HepG2 (cell line): ENCODE data around the gene SNX27. TPM values are rescaled to one million over a fixed set of nuclear protein-coding genes. Genes with fewer than 3 reads are reported as not detected.

Experiments used
- ATAC-seq: fragments of 200-7000 bp; cut with Tn5 transposase; 3 replicates; pipeline ENCODE4 v1.9.1; 2020; ENCODE audit warnings: mild to moderate bottlenecking, moderate library complexity
- BruUV-seq: library from RNA; stranded (reverse); fragments of 400-500 nt; replicated peaks from 2 replicates; lab custom pipeline; 2021; lab: Mats Ljungman, UMichigan
- CTCF ChIA-PET: fragments of 300-600 bp; formaldehyde crosslinking; extraction: SDS; loops from one replicate; lab custom pipeline; 2021; ENCODE audit warnings: low total read pairs, inconsistent platforms, low intra/inter-chr PET ratio; lab: Yijun Ruan, JAX
- POLR2A ChIA-PET: fragments of 350-600 bp; sonication (Branson Sonifier 250); formaldehyde crosslinking; loops from one replicate; lab custom pipeline; 2020; ENCODE audit warnings: antibody characterized with exemption, inconsistent platforms; lab: Yijun Ruan, JAX
- DNase-seq: peaks from one replicate; pipeline ENCODE4 v3.0.0-alpha.2; 2015; ENCODE audit warnings: low spot score
- FAIRE-seq: peaks from 3 replicates; lab custom pipeline; 2011; peaks lifted over from hg19 to GRCh38; lab: Jason Lieb, UNC
- H2AFZ ChIP-seq: one replicate; pipeline ENCODE4 v1.6.1; 2011; ENCODE audit warnings: low read length, inconsistent platforms
- H3K27ac ChIP-seq: fragments of 300-600 bp; 3 replicates; pipeline ENCODE4 v1.8.0; 2011; ENCODE audit warnings: mixed run types, mild to moderate bottlenecking, mixed read lengths, low read length, inconsistent platforms; ENCODE audit not compliant: insufficient read depth; ENCODE audit errors: extremely low read length
- H3K27me3 ChIP-seq, 2 experiments: fragments of 200-600 bp in 1 of 2; 2 replicates in 1 of 2; 3 replicates in 1 of 2; pipeline versions ENCODE4 v1.6.0 to v1.8.0; 2011; ENCODE audit warnings: low read length in 2 of 2, mild to moderate bottlenecking in 2 of 2, moderate library complexity in 2 of 2, inconsistent platforms in 1 of 2; ENCODE audit not compliant: insufficient read depth in 2 of 2, control insufficient read depth in 1 of 2
- H3K36me3 ChIP-seq, 2 experiments: fragments of 200-600 bp in 1 of 2; replicated peaks in 1 of 2; 2 replicates in 1 of 2; 3 replicates in 1 of 2; pipeline versions ENCODE4 v1.5.1 to v1.8.0; 2011; ENCODE audit warnings: low read length in 2 of 2, inconsistent platforms in 1 of 2; ENCODE audit not compliant: insufficient read depth in 2 of 2, control insufficient read depth in 1 of 2
- H3K4me1 ChIP-seq: 2 replicates; pipeline ENCODE4 v1.5.1; 2012; ENCODE audit warnings: low read length, inconsistent platforms; ENCODE audit not compliant: insufficient read depth
- H3K4me2 ChIP-seq: 2 replicates; pipeline ENCODE4 v1.6.0; 2011; ENCODE audit warnings: low read depth, low read length, inconsistent platforms
- H3K4me3 ChIP-seq, 3 experiments: fragments of 200-600 bp in 1 of 3; sonication (generic), shearing (Covaris generic) in 1 of 3; replicated peaks in 1 of 3; 2 replicates each; pipeline ENCODE4 v1.5.1; 2011 to 2016; ENCODE audit warnings: low read length in 3 of 3, inconsistent platforms in 2 of 3, low read depth in 2 of 3, mild to moderate bottlenecking in 2 of 3, control low read depth in 1 of 3, mixed read lengths in 1 of 3; ENCODE audit not compliant: insufficient read depth in 1 of 3
- H3K79me2 ChIP-seq: one replicate; pipeline ENCODE4 v1.6.1; 2011; ENCODE audit warnings: low read length, inconsistent platforms; ENCODE audit not compliant: insufficient read depth
- H3K9ac ChIP-seq: 2 replicates; pipeline ENCODE4 v1.6.0; 2011; ENCODE audit warnings: mild to moderate bottlenecking, low read depth, low read length, inconsistent platforms; ENCODE audit not compliant: insufficient read depth
- H3K9me3 ChIP-seq: 2 replicates; pipeline ENCODE4 v1.5.1; 2012; ENCODE audit warnings: mild to moderate bottlenecking, low read length
- H4K20me1 ChIP-seq: 2 replicates; pipeline ENCODE4 v1.6.0; 2011; ENCODE audit warnings: inconsistent platforms, mild to moderate bottlenecking, low read length, moderate library complexity; ENCODE audit not compliant: insufficient read depth
- ATF7 ChIP-seq, 2 experiments: fragments of 450-650 bp in 1 of 2; sonication (generic) in 1 of 2; formaldehyde crosslinking in 1 of 2; IDR thresholded peaks; 2 replicates each; pipeline versions ENCODE4 v1.4.0 to v1.6.1; 2016 to 2020; ENCODE audit warnings: antibody characterized with exemption in 1 of 2, mild to moderate bottlenecking in 1 of 2, missing genetic modification reagents in 1 of 2
- CREB1 ChIP-seq, 2 experiments: fragments of 450-650 bp in 1 of 2; IDR thresholded peaks; 2 replicates each; pipeline ENCODE4 v1.6.1; 2016 to 2017; ENCODE audit warnings: control low read depth in 1 of 2, mild to moderate bottlenecking in 1 of 2, missing compliant biosample characterization in 1 of 2, missing genetic modification characterization in 1 of 2
- MTF2 ChIP-seq: sonication (generic); formaldehyde crosslinking; IDR thresholded peaks from 2 replicates; pipeline ENCODE4 v1.5.0; 2020; ENCODE audit warnings: missing genetic modification reagents, borderline replicate concordance
- MXI1 ChIP-seq: IDR thresholded peaks from 3 replicates; pipeline ENCODE4 v1.6.1; 2012; ENCODE audit warnings: low read depth, low read length, inconsistent platforms, borderline replicate concordance
- RBM22 ChIP-seq: fragments of 200-400 bp; formaldehyde crosslinking; optimal IDR thresholded peaks from 2 replicates; pipeline ENCODE3; 2017; ENCODE audit warnings: mild to moderate bottlenecking, low read length, moderate library complexity
- RFX1 ChIP-seq: fragments of 450-650 bp; IDR thresholded peaks from 2 replicates; pipeline ENCODE4 v1.6.1; 2017
- RFX3 ChIP-seq: IDR thresholded peaks from 2 replicates; pipeline ENCODE4 v1.6.1; 2016; ENCODE audit warnings: missing biosample characterization, missing genetic modification reagents
- ZNF383 ChIP-seq: sonication (generic); formaldehyde crosslinking; IDR thresholded peaks from 2 replicates; pipeline ENCODE4 v1.4.0; 2020; ENCODE audit warnings: missing genetic modification reagents, mild to moderate bottlenecking, borderline replicate concordance
- WGBS: methylation state at CpG from one replicate; pipeline ENCODE4 v1.1.6; 2017; ENCODE audit warnings: low lambda C conversion rate; 5-methylcytosine and 5-hydroxymethylcytosine counted together
- in situ Hi-C: cut with HindIII; loops from 2 replicates; pipeline ENCODE4 v1.10.0; 2017; ENCODE audit warnings: low pct_unique_long_range_greater_than_20kb; ENCODE audit not compliant: extremely low pct_ligation_motif_present
- intact Hi-C: fragments of 100-400 bp; cut with micrococcal nuclease; formaldehyde crosslinking; loops from one replicate; pipeline ENCODE4 v1.10.0; 2022; ENCODE audit not compliant: unreplicated experiment
- polyA plus RNA-seq, 8 experiments: library from polyadenylated mRNA; depleted of rRNA in 3 of 8; stranded (reverse) in 7 of 8; unstranded in 1 of 8; fragments of >200 nt; fragmentation: Illumina TruSeq in 4 of 8; extraction: Trizol in 4 of 8; gene quantifications; 2 replicates each; pipeline versions ENCODE4 v1.2.1 to v1.2.3, GENCODE V29; 2011 to 2016; ENCODE audit warnings: low read depth in 4 of 8, missing spikeins in 1 of 8, mixed read lengths in 1 of 8; ENCODE audit not compliant: insufficient read depth in 1 of 8
- total RNA-seq, 5 experiments: library from RNA; depleted of rRNA; stranded (reverse); fragments of >200 nt; fragmentation: Illumina TruSeq; extraction: Trizol; gene quantifications; 2 replicates each; pipeline ENCODE4 v1.2.3, GENCODE V29; 2016; ENCODE audit warnings: low read depth in 1 of 5

The SNX27 gene
- total and polyA plus RNA-seq, 2 of the 13 experiments (the other 11 are each of a cell fraction or from before 2014, with no cell fraction given) = 14.4 to 17.8 TPM

DNA sequence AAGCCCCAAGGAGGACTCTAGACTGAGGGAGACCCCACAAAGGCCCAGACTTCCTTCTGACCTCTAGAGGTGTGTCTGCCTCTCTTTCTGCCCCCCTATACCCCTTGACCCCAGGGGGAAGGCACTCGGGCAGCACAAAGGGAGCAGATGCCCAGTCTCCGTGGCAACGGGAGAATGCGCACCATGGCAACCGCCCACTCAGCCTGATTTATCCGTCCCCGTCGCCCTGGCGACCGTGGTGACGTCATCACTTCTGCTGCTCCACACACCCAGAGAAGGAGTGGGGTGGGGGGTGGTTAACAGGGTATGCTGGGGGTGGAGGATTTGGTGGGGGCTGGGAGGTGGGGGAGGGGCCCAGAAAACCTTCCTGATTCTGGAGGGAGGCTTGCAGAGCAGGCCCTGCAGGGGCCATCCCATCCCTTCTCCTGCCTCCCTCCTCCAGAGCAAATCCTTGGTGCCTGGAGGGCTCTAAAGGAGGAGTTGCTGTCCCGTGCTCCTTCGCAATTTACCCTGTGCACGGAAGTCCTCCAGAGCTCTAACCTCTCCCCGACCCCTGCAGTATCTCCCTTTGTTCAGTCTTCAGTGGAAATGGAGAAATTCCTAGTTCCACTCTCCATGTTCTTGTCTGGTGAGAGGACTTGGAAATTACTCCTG lies 98.5 kb downstream of the SNX27 start:
- H3K4me2 ChIP-seq = no peak overlapping the region
- BruUV-seq = no TSS peak
- no peak overlapping the region for H2AFZ ChIP-seq
- H3K27me3 ChIP-seq = peaks cover 0 to 5% of the 10 kb centered on the region in 2 experiments; a peak in 2 of 5 replicates
- H3K4me1 ChIP-seq = peaks cover 44% of the 10 kb centered on the region
- no peaks in the 10 kb centered on the region for H3K79me2 ChIP-seq
- TF ChIP-seq RFX3 (peak; percentile 53; the same call in 1 of the 2 replicates), ZNF383 (CRISPR knock-in tag) (no peak), MTF2 (CRISPR knock-in tag) (no peak), ATF7 (IDR thresholded peaks at IDR 0.05) (peak; percentile 96), ATF7 (CRISPR knock-in tag; IDR thresholded peaks at IDR 0.05) (no peak), CREB1 (IDR thresholded peaks at IDR 0.05) (peak; percentile 96), CREB1 (CRISPR knock-in tag; IDR thresholded peaks at IDR 0.05) (no peak), RBM22 (peak; percentile 82), RFX1 (peak; percentile 64), MXI1 (0 out of 3 replicates have a peak, but pooled peaks have one; percentile 30)
- ChIA-PET POLR2A (no interaction called here), CTCF (no interaction called here)
- H4K20me1 ChIP-seq = no peaks in the 10 kb centered on the region
- in situ Hi-C loops = loop anchor here (10.0 kb wide), 1 partner anchor 124 kb away; the partner anchor contains the start of genes C2CD4D and RORC
- H3K9me3 ChIP-seq = no peaks in the 10 kb centered on the region
- 49% methylated on average over 15 of the region's 15 CpGs for WGBS
- intact Hi-C loops = no loop called here
- no peak overlapping the region for H3K9ac ChIP-seq
- no peak for ATAC-seq
- no peak overlapping the region for H3K4me3 ChIP-seq
- no peak for DNase-seq
- no peak for FAIRE-seq
- H3K27ac ChIP-seq = no peak overlapping the region
- no peaks in the 10 kb centered on the region for H3K36me3 ChIP-seq
